Hepatocyte (in vitro differentiated cells): Measurements from ENCODE around the gene MAPK8. TPM values are rescaled to one million over a fixed set of nuclear protein-coding genes. Genes with fewer than 3 reads are reported as not detected.

Experiments used
- DNase-seq: peaks from one replicate; pipeline ENCODE4 v3.0.0-alpha.2; 2016; ENCODE audit warnings: low spot score
- H2AFZ ChIP-seq: fragments of 200-600 bp; sonication (generic); 2 replicates; pipeline ENCODE4 v1.6.0; 2016; ENCODE audit warnings: antibody characterized with exemption, mild to moderate bottlenecking
- H3K27ac ChIP-seq: fragments of 200-600 bp; sonication (generic); 2 replicates; pipeline ENCODE4 v1.5.1; 2016; ENCODE audit warnings: mild to moderate bottlenecking
- H3K27me3 ChIP-seq: fragments of 200-600 bp; sonication (generic); 2 replicates; pipeline ENCODE4 v1.6.1; 2016
- H3K36me3 ChIP-seq: fragments of 200-600 bp; sonication (generic); replicated peaks from 2 replicates; pipeline ENCODE4 v1.5.1; 2016; ENCODE audit warnings: low read depth; ENCODE audit not compliant: insufficient read depth
- H3K4me1 ChIP-seq: fragments of 200-600 bp; sonication (generic); 2 replicates; pipeline ENCODE4 v1.5.1; 2016; ENCODE audit warnings: mild to moderate bottlenecking, moderate library complexity; ENCODE audit not compliant: insufficient read depth
- H3K4me2 ChIP-seq: fragments of 200-600 bp; sonication (generic); 2 replicates; pipeline ENCODE4 v1.6.0; 2016
- H3K4me3 ChIP-seq: fragments of 200-600 bp; sonication (generic); 2 replicates; pipeline ENCODE4 v1.5.1; 2016; ENCODE audit warnings: mild to moderate bottlenecking
- H3K79me2 ChIP-seq: fragments of 200-600 bp; sonication (generic); 2 replicates; pipeline ENCODE4 v1.6.0; 2017; ENCODE audit warnings: mild to moderate bottlenecking
- H3K9me2 ChIP-seq: fragments of 200-600 bp; sonication (generic); replicated peaks from 2 replicates; pipeline ENCODE4 v1.6.0; 2017; ENCODE audit warnings: mild to moderate bottlenecking; ENCODE audit not compliant: insufficient read depth
- H3K9me3 ChIP-seq: fragments of 200-600 bp; sonication (generic); 2 replicates; pipeline ENCODE4 v1.5.1; 2016; ENCODE audit warnings: low read depth, mild to moderate bottlenecking
- H4K20me1 ChIP-seq: fragments of 200-600 bp; sonication (generic); 2 replicates; pipeline ENCODE4 v1.6.0; 2016; ENCODE audit warnings: mild to moderate bottlenecking; ENCODE audit not compliant: insufficient read depth, poor library complexity, severe bottlenecking
- EZH2 ChIP-seq: fragments of 200-600 bp; sonication (generic); IDR thresholded peaks from 2 replicates; pipeline ENCODE4 v1.6.1; 2016; ENCODE audit warnings: antibody characterized with exemption, mild to moderate bottlenecking, borderline replicate concordance
- EZH2phosphoT487 ChIP-seq: fragments of 200-600 bp; sonication (generic); IDR thresholded peaks from one replicate; pipeline ENCODE4 v1.6.1; 2018; ENCODE audit warnings: antibody characterized with exemption, mild to moderate bottlenecking, low read depth, moderate library complexity; ENCODE audit not compliant: unreplicated experiment, severe bottlenecking
- WGBS: methylation state at CpG from one replicate; pipeline ENCODE4 v1.1.6; 2016; ENCODE audit warnings: low lambda C conversion rate; ENCODE audit errors: missing lambda C conversion rate; 5-methylcytosine and 5-hydroxymethylcytosine counted together
- polyA plus RNA-seq: library from polyadenylated mRNA; unstranded; fragments of >200 nt; fragmentation: Nextera tagmentation; extraction: Ambion mirVana; gene quantifications from 2 replicates; pipeline ENCODE4 v1.2.1, GENCODE V29; 2016
- total RNA-seq: library from RNA; depleted of rRNA; stranded (reverse); fragments of >200 nt; gene quantifications from 2 replicates; pipeline ENCODE4 v1.2.3, GENCODE V29; 2014
- TF ChIP-seq, protein P1 (sequence below): fragments of 200-600 bp; sonication (generic); IDR thresholded peaks from 2 replicates; pipeline ENCODE4 v1.5.1; 2016; ENCODE audit warnings: antibody characterized with exemption, mild to moderate bottlenecking; ENCODE audit not compliant: poor library complexity

The MAPK8 gene
- total and polyA plus RNA-seq, 2 experiments from 2014 or later = 20.9 to 73.2 TPM

GRCh38 chr10:48467669-48468068 is 161.2 kb downstream of the MAPK8 start:
- 72% methylated on average over 4 of the region's 4 CpGs for WGBS
- Histone ChIP-seq H4K20me1 (no peaks in the 10 kb centered on the region), H3K4me2 (no peak overlapping the region), H2AFZ (no peak overlapping the region), H3K27ac (no peak overlapping the region), H3K27me3 (no peaks in the 10 kb centered on the region), H3K9me2 (no peaks in the 10 kb centered on the region), H3K36me3 (no peaks in the 10 kb centered on the region), H3K9me3 (no peaks in the 10 kb centered on the region), H3K79me2 (no peaks in the 10 kb centered on the region), H3K4me3 (no peak overlapping the region), H3K4me1 (peaks cover 42% of the 10 kb centered on the region)
- TF ChIP-seq, protein P1, sequence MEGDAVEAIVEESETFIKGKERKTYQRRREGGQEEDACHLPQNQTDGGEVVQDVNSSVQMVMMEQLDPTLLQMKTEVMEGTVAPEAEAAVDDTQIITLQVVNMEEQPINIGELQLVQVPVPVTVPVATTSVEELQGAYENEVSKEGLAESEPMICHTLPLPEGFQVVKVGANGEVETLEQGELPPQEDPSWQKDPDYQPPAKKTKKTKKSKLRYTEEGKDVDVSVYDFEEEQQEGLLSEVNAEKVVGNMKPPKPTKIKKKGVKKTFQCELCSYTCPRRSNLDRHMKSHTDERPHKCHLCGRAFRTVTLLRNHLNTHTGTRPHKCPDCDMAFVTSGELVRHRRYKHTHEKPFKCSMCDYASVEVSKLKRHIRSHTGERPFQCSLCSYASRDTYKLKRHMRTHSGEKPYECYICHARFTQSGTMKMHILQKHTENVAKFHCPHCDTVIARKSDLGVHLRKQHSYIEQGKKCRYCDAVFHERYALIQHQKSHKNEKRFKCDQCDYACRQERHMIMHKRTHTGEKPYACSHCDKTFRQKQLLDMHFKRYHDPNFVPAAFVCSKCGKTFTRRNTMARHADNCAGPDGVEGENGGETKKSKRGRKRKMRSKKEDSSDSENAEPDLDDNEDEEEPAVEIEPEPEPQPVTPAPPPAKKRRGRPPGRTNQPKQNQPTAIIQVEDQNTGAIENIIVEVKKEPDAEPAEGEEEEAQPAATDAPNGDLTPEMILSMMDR = no peak
- TF ChIP-seq EZH2phosphoT487 = no peak
- no peak for TF ChIP-seq EZH2
- DNase-seq = no peak

DNA sequence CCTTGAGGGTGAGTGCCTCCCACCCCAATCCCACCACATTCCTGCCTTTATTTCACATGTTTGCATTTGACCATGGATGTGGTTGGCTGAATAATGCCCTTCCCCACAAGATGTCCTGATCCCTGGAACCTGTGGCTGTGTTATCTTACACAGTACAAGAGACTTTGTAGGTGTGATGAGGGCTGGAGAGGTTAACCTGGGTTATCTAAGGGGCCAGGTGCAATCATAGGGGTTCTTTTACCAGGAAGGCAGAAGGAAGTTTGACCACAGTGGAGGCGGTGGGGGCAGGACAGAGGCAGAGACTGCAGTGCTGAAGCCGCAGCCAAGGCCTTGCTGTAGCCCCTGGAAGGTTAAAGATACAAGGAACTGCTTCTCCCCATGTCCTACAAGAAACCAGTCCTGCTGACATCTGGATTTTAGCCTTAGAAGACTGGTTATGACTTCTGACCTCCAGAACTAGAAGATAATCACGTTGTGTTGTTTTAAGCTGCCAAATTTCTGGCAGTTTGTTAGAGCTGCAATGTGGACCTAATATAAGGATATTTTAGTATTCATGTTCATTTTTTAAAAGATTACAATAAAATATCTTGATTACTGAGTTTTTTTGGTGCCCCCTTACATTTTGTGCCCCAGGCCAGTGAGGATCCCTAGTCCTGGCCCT is 161.8 kb downstream of the MAPK8 start:
- Histone ChIP-seq H3K79me2 (no peaks in the 10 kb centered on the region), H2AFZ (no peak overlapping the region), H3K9me3 (no peaks in the 10 kb centered on the region), H4K20me1 (no peaks in the 10 kb centered on the region), H3K4me1 (peaks cover 41% of the 10 kb centered on the region), H3K4me2 (no peak overlapping the region), H3K36me3 (no peaks in the 10 kb centered on the region), H3K9me2 (no peaks in the 10 kb centered on the region), H3K27me3 (no peaks in the 10 kb centered on the region), H3K27ac (no peak overlapping the region), H3K4me3 (no peak overlapping the region)
- WGBS = 61% methylated on average over 3 of the region's 3 CpGs
- TF ChIP-seq EZH2phosphoT487 (no peak), EZH2 (no peak)
- TF ChIP-seq, protein P1 = no peak
- DNase-seq = no peak

- H3K9me2 ChIP-seq = no peaks in the 10 kb centered on the region
- TF ChIP-seq EZH2 (no peak), EZH2phosphoT487 (no peak)
- TF ChIP-seq, protein P1 = no peak
- no peak overlapping the region for H3K4me3 ChIP-seq
- no peaks in the 10 kb centered on the region for H4K20me1 ChIP-seq
- H3K36me3 ChIP-seq = no peaks in the 10 kb centered on the region
- H3K79me2 ChIP-seq = no peaks in the 10 kb centered on the region
- DNase-seq = no peak
- H3K4me2 ChIP-seq = no peak overlapping the region
- no peaks in the 10 kb centered on the region for H3K9me3 ChIP-seq
- H3K27ac ChIP-seq = no peak overlapping the region
- no peak overlapping the region for H2AFZ ChIP-seq
- WGBS = 100% methylated on average over 3 of the region's 3 CpGs
- H3K4me1 ChIP-seq = peaks cover 34% of the 10 kb centered on the region
- H3K27me3 ChIP-seq = no peaks in the 10 kb centered on the region
These were observed 162.5 kb downstream of the MAPK8 start for GRCh38 chr10:48468866-48469511.
